Panc1 (cell line): ENCODE results near the gene CDYL.

Source experiments
- CTCF ChIP-seq: fragments of 450-650 bp; IDR thresholded peaks from 2 replicates; pipeline ENCODE4 v1.5.1; 2017; ENCODE audit warnings: mild to moderate bottlenecking
- POLR2AphosphoS5 ChIP-seq: IDR thresholded peaks from 2 replicates; pipeline ENCODE4 v1.6.1; 2012; ENCODE audit warnings: mild to moderate bottlenecking, low read depth, low read length, moderate library complexity
- REST ChIP-seq, 2 experiments: IDR thresholded peaks; 2 replicates each; pipeline ENCODE4 v1.6.1; 2011 to 2012; ENCODE audit warnings: low read depth in 2 of 2, control low read depth in 1 of 2, low read length in 1 of 2, mild to moderate bottlenecking in 1 of 2, moderate library complexity in 1 of 2; ENCODE audit not compliant: insufficient read depth in 1 of 2
- SIN3A ChIP-seq: IDR thresholded peaks from 2 replicates; pipeline ENCODE4 v1.6.1; 2012; ENCODE audit warnings: low read depth, mild to moderate bottlenecking, low read length, moderate library complexity, borderline replicate concordance; ENCODE audit not compliant: insufficient read depth

GRCh38 chr6:4896401-4896800 is 120.2 kb downstream of the CDYL start:
- TF ChIP-seq CTCF (no peak), REST (IDR thresholded peaks at IDR 0.05; ENCODE audit: insufficient read depth in 1 of 2, low read depth in 2 of 2, low read length in 1 of 2) (no peak), POLR2AphosphoS5 (no peak), SIN3A (no peak)
